K562 (cell line): ENCODE data around the gene C12orf43. TPM values are rescaled to one million over a fixed set of nuclear protein-coding genes. Genes with fewer than 3 reads are reported as not detected.

Experiments used
- ATF7 ChIP-seq: fragments of 450-650 bp; IDR thresholded peaks from 2 replicates; pipeline ENCODE4 v1.7.1; 2014; ENCODE audit warnings: mild to moderate bottlenecking, moderate library complexity
- CTCF ChIP-seq, 3 experiments: IDR thresholded peaks in 2 of 3; conservative IDR thresholded peaks in 1 of 3; 2 replicates each; pipeline ENCODE4 v1.5.1; 2011 to 2012; ENCODE audit warnings: low read length in 3 of 3, mild to moderate bottlenecking in 3 of 3, control low read depth in 2 of 3, improper control_type of control experiment in 1 of 3, inconsistent platforms in 1 of 3, low read depth in 1 of 3, mixed read lengths in 1 of 3, moderate library complexity in 1 of 3; ENCODE audit not compliant: insufficient read depth in 2 of 3
- DPF2 ChIP-seq: fragments of 450-650 bp; IDR thresholded peaks from 2 replicates; pipeline ENCODE4 v1.6.1; 2016
- HES1 ChIP-seq: fragments of 450-650 bp; IDR thresholded peaks from 2 replicates; pipeline ENCODE4 v1.6.1; 2016; ENCODE audit warnings: low read depth, mild to moderate bottlenecking, moderate library complexity
- MEF2A ChIP-seq: IDR thresholded peaks from 2 replicates; pipeline ENCODE4 v1.6.1; 2011; ENCODE audit warnings: low read depth, mild to moderate bottlenecking, low read length, moderate library complexity; ENCODE audit not compliant: control insufficient read depth
- NFYB ChIP-seq: IDR thresholded peaks from 2 replicates; pipeline ENCODE4 v1.6.1; 2011; ENCODE audit warnings: mild to moderate bottlenecking, moderate library complexity; ENCODE audit not compliant: insufficient read length; ENCODE audit errors: extremely low read depth
- NONO ChIP-seq, 2 experiments: fragments of 200-400 bp in 1 of 2; fragments of 450-650 bp in 1 of 2; formaldehyde crosslinking in 1 of 2; IDR thresholded peaks; 2 replicates each; pipeline ENCODE4 v1.6.1; 2017; ENCODE audit warnings: low read depth in 2 of 2, mild to moderate bottlenecking in 2 of 2, moderate library complexity in 2 of 2, low read length in 1 of 2
- NRF1 ChIP-seq, 2 experiments: fragments of 450-650 bp; IDR thresholded peaks in 1 of 2; conservative IDR thresholded peaks in 1 of 2; 2 replicates each; pipeline ENCODE4 v1.6.1; 2014; ENCODE audit warnings: mild to moderate bottlenecking in 2 of 2
- PCBP1 ChIP-seq: fragments of 200-400 bp; formaldehyde crosslinking; IDR thresholded peaks from 2 replicates; pipeline ENCODE4 v1.6.1; 2018; ENCODE audit warnings: mild to moderate bottlenecking, low read depth, low read length; ENCODE audit not compliant: poor library complexity, severe bottlenecking
- PHB2 ChIP-seq: fragments of 450-650 bp; IDR thresholded peaks from 2 replicates; pipeline ENCODE4 v1.6.1; 2017; ENCODE audit warnings: low read depth
- PTRF ChIP-seq: fragments of 450-650 bp; IDR thresholded peaks from 2 replicates; pipeline ENCODE4 v1.6.1; 2016; ENCODE audit warnings: mild to moderate bottlenecking, missing genetic modification characterization, missing compliant biosample characterization
- RAD21 ChIP-seq, 2 experiments: fragments of 250-450 bp in 1 of 2; fragments of 450-650 bp in 1 of 2; sonication (Bioruptor Pico) in 1 of 2; formaldehyde crosslinking in 1 of 2; IDR thresholded peaks in 1 of 2; conservative IDR thresholded peaks in 1 of 2; 2 replicates each; pipeline versions ENCODE4 v1.4.0 to v1.8.0; 2020 to 2022; ENCODE audit warnings: mild to moderate bottlenecking in 2 of 2, moderate library complexity in 1 of 2
- ZHX1 ChIP-seq: fragments of 150-350 bp; conservative IDR thresholded peaks from 2 replicates; pipeline ENCODE4 v1.6.1; 2014; ENCODE audit warnings: low read length
- ZKSCAN3 ChIP-seq: fragments of 250-450 bp; sonication (Bioruptor Pico); IDR thresholded peaks from 2 replicates; pipeline ENCODE4 v1.4.0; 2020
- ZNF224 ChIP-seq: sonication (generic); formaldehyde crosslinking; IDR thresholded peaks from 2 replicates; pipeline ENCODE4 v1.8.0; 2022; ENCODE audit warnings: mild to moderate bottlenecking, missing genetic modification reagents
- ZNF766 ChIP-seq: fragments of 200-800 bp; sonication (Bioruptor generic); conservative IDR thresholded peaks from 2 replicates; pipeline ENCODE4 v1.6.1; 2016; ENCODE audit warnings: missing genetic modification characterization, missing compliant biosample characterization
- polyA plus RNA-seq, 8 experiments: library from polyadenylated mRNA; depleted of rRNA in 4 of 8; stranded (reverse) in 5 of 8; unstranded in 3 of 8; fragments of >200 nt; fragmentation: Nextera tagmentation in 2 of 8; fragmentation: Illumina TruSeq in 1 of 8; extraction: Ambion mirVana in 2 of 8; extraction: Trizol in 1 of 8; gene quantifications; 2 replicates each; pipeline versions ENCODE4 v1.2.1 to v1.2.3, GENCODE V29; 2011 to 2014; ENCODE audit warnings: inconsistent platforms in 1 of 8, missing spikeins in 1 of 8
- total RNA-seq, 7 experiments: library from RNA; depleted of rRNA in 6 of 7; stranded (reverse); fragments of >200 nt in 6 of 7; fragmentation: Illumina TruSeq in 2 of 7; extraction: Trizol in 2 of 7; gene quantifications; 2 replicates each; pipeline versions ENCODE4 v1.2.1 to v1.2.3, GENCODE V29; 2011 to 2021; ENCODE audit warnings: low replicate concordance in 1 of 7

The C12orf43 gene
- total and polyA plus RNA-seq, 9 of the 15 experiments (the other 6 are each of a cell fraction or from before 2014, with no cell fraction given), result 4.3 to 22.2 (median 16.8) TPM

- TF ChIP-seq PCBP1 (no peak), NONO (IDR thresholded peaks at IDR 0.05; ENCODE audit: low read depth in 2 of 2, low read length in 1 of 2) (no peak), HES1 (no peak), ATF7 (peak; percentile 36; the same call in 1 of the 2 replicates), NFYB (no peak), RAD21 (CRISPR knock-in tag; conservative IDR thresholded peaks at IDR 0.05 in 1 of 2, IDR thresholded peaks at IDR 0.05 in 1 of 2) (peak; percentile 46 to 71), PTRF (tag) (no peak), PHB2 (no peak), CTCF (IDR thresholded peaks at IDR 0.05 in 2 of 3, conservative IDR thresholded peaks at IDR 0.05 in 1 of 3; ENCODE audit: insufficient read depth in 2 of 3, low read depth in 1 of 3, low read length in 3 of 3) (peak; percentile 53 to 74 (median 69); a peak in 5 of 6 replicates), MEF2A (no peak), ZKSCAN3 (CRISPR knock-in tag) (no peak), NRF1 (conservative IDR thresholded peaks at IDR 0.05 in 1 of 2, IDR thresholded peaks at IDR 0.05 in 1 of 2) (no peak), DPF2 (no peak), ZNF766 (CRISPR knock-in tag) (no peak), ZHX1 (no peak), ZNF224 (CRISPR knock-in tag) (no peak)
Observed at GRCh38 chr12:121060149-121061001, 44.1 kb upstream of the C12orf43 start (continued).
